Body of pancreas (tissue), 4 donors: ENCODE results near the gene GSTP1.

Experiments used
- POLR2A ChIP-seq, 3 donors: fragments of 450-650 bp; IDR thresholded peaks; one replicate each; pipeline ENCODE4 v1.6.1; 2016; ENCODE audit warnings: antibody characterized with exemption in 3 of 3, mild to moderate bottlenecking in 2 of 3
- TF ChIP-seq, protein P1 (sequence below), 7 experiments: fragments of 450-650 bp in 4 of 7; fragments of 200-600 bp in 3 of 7; sonication (generic) in 3 of 7; IDR thresholded peaks; one replicate each; pipeline ENCODE4 v1.5.1; 2016 to 2019; ENCODE audit warnings: antibody characterized with exemption in 7 of 7

DNA sequence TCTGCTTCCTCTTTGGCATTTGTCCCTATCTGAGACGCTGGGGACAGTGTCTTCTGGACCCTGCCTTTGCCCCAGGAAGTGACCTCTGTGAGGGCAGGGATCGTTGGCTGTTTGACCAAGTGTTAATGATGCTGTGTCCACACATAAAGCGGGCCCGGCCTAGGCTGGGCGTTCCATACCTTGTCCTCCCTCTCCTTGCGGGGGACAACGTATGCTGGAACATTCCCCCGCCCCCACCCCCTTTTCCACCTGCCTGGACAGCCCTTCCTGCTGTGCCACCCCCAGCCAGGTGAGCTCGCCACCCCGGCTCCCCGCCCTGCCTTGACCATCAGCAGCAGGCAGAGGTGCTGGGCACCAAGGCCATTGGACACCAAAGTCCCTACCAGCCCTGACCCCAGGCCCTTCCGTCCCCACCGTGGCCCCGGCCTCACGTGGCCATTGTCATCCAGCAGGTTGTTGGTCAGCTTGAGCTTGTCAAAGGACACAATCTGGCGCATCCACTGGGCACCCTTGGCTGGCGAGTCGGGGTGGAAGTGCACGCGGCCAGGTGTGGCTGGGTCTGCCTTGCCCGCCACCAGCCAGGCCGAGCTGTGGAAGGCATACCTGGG, 50.2 kb downstream of the GSTP1 start:
- TF ChIP-seq, protein P1, sequence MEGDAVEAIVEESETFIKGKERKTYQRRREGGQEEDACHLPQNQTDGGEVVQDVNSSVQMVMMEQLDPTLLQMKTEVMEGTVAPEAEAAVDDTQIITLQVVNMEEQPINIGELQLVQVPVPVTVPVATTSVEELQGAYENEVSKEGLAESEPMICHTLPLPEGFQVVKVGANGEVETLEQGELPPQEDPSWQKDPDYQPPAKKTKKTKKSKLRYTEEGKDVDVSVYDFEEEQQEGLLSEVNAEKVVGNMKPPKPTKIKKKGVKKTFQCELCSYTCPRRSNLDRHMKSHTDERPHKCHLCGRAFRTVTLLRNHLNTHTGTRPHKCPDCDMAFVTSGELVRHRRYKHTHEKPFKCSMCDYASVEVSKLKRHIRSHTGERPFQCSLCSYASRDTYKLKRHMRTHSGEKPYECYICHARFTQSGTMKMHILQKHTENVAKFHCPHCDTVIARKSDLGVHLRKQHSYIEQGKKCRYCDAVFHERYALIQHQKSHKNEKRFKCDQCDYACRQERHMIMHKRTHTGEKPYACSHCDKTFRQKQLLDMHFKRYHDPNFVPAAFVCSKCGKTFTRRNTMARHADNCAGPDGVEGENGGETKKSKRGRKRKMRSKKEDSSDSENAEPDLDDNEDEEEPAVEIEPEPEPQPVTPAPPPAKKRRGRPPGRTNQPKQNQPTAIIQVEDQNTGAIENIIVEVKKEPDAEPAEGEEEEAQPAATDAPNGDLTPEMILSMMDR (IDR thresholded peaks at IDR 0.05), result no peak
- no peak for TF ChIP-seq POLR2A (IDR thresholded peaks at IDR 0.05)
